ENCODE data around the gene TRMT61A.
"Not testable (repeated sequence)": the region's sequence is repeated elsewhere in the genome, so short reads cannot be mapped to it uniquely, and the experiment has no call there.

The TRMT61A gene

DNA sequence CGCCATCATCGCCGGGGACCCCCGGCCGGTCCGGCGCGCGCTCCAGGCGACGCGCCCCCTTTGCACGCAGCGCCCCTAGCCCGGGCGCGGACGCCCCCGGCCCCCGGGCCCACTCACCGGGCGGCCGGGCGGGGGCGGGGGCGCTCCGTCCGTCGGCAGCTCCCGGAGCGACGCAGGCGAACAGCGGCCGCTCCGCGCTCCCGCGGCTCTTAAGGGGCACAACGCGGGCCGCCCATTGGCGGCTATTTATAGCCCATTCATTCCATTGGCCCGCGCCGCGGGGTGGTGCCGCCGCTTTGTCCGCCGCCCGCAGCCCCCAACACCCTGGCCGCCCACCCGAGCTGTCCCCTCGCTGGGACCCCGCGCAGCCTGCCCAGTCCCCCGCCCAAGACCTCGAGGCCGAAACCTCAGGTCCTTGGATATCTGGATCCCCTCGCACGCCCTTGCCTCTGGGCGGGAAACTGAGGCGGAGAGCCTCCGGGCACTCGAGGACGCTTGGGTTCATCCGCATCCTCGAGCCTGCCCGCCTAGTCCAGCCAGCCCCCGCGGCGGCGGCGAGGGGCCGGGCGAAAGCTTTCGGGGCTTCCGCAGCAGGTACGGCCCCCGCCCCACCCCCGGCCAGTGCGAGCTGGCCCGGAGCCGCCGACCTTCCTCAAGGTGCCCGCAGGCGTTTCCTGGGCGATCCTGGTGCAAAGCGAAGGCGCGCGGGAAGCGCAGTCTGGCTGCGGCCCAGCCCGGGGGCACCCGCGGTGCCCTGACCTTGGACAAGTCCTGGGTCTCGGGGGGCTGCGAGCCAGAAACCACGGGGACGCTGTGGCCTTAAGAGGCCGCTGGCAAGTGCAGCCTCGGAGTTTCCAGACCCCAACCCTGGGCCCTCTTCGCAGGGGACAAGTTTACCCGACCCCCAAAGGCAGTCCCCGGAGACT, 6.1 kb upstream of the TRMT61A start, which contains the start of gene CKB:
Gene CKB (minus strand): TSS at position 182 of the 926 bp plus-strand sequence. CDS start 337 bp downstream, outside the sequence.
- peak within 1 kb of the TSS; percentile 44 for H3K4me3 ChIP-seq (ENCODE audit: low read length)
- no peak for TF ChIP-seq ZNF274 (IDR thresholded peaks at IDR 0.05; ENCODE audit: low read depth, low read length)

DNA sequence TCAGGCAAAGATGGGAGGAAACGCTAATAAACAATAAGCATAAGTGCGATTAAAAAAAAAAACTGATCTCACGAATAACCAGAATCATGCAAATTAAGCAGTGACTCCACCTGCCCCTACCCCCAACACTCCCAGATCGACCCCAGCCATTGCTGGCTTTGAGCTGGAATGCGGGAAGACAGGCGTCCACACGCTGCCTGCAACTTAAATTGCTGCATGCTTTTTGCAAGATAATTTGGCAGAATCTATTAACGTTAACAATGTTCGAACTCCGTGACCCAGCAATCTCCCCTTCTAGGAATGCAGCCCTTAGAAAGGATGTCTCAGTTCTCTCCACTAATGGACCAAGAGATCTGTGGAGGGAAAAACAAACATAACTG, 5.4 kb upstream of the TRMT61A start:
- H3K4me3 ChIP-seq (ENCODE audit: low read length): no peak overlapping the region

DNA sequence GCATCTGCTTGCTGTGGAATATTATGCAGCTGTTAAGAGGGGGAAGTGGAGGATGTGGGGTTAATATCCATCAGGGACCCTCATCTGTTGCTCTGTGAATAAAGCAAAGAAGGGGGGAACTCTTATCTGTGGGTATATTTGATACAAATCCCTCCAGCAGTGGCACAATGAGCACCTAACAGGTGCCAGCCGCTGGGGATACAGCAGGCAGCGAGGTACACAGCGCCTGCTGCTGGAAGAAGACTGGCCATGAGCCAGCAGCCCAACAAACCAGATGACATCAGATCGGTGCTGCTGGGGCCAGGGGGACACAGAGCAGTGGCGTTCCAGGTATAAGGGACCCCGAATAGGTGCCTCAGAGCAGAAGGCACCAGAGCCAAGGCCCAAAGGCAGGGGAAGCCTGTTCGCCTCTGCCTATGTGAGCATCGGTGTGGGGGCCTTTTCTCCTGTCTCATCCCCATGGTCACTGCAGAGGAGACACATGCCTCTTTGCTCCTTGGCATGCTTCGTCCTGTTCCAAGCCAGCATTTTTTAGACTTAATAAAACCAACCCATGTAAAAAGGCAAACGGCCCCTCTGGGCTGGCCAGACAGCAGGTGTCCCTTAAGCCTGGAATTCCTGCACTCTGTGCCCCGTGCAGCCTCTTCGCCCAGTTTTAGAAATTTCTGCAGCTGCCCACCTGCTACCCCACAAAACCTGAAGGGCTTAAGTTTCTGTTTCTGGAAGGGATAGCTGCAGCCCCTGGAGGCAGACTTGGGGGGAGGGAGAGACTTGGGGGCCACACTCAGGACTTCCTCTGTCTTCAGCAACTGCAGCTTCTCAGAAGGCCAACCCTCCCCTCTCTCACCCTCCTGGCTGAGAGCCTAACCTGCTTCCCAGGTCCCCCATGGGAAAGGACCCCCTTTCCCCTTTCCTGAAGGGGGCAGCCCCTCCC, 4.7 kb upstream of the TRMT61A start:
- TF ChIP-seq ZNF274 (IDR thresholded peaks at IDR 0.05; ENCODE audit: low read depth, low read length): no peak
- no peak overlapping the region for H3K4me3 ChIP-seq (ENCODE audit: low read length)

More for the DNA sequence above, 5.4 kb upstream of the TRMT61A start:
- TF ChIP-seq ZNF274 (IDR thresholded peaks at IDR 0.05; ENCODE audit: low read depth, low read length): no peak

DNA sequence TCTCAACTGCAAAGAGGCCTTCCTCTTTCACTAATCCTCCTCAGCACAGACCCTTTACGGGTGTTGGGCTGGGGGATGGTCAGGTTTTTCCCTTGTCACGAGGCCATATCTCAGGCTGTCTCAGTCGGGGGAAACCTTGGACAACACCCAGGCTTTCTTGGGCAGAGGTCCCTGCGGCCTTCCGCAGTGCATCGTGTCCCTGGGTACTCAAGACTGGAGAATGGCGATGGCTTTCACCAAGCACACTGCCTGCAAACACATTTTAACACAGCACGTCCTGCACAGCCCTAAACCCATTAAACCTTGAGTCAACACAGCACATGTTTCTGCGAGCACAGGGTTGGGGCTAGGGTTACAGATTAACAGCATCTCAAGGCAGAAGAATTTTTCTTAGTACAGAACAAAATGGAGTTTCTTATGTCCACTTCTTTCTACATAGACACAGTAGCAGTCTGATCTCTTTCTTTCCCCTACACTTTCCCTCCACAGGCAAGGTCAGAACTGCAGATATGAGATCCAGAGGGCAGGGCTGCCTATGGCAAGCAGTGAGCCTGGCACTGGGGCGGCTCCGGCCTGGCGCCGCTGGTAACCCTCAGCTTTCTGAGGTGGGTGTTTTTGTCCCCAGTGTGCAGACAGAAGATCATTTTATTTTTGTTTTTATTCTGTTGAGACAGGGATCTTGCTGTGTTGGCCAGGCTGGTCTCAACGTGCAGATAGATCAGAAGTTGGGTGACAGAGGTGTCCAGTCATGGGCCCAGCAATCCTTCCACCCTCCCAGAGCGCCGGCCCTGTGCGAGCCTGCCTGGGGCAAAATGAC, 3.4 kb upstream of the TRMT61A start:
- not testable (repeated sequence) for H3K4me3 ChIP-seq (ENCODE audit: low read length)

DNA sequence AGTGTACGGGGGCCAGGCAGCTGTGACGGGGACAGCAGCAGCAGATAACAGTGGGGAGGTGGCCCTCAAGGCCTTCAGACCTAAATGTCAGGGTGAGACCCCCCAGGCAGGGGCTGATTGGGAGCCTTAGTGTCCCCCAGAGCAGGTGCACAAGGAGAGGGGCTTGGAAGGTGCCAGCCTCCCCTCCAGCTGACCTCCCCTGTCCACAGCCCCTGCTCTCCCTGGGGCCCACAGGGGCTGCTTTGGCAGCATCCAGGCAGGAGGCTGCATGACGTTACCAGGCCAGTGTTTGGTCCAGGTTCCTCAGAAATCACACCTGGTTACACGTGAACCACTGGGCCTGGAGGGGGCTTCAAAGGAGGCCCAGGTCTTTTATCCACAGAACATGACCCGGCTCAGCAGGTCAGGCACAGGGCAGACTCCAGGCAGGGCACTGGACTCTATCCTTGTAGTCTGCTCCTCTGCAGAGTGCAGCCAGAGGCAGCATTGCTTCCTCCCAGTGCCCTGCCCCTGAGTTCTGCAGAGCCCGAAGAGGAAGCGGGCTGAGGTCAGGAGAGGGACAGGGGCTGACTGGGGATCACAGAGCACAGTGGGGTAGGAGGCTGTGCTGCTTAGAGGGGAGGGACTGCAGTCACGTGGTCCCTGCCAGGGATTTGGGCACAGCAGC, 2.6 kb upstream of the TRMT61A start:
- H3K4me3 ChIP-seq (ENCODE audit: low read length): no peak overlapping the region
- no peak for TF ChIP-seq ZNF274 (IDR thresholded peaks at IDR 0.05; ENCODE audit: low read depth, low read length)

DNA sequence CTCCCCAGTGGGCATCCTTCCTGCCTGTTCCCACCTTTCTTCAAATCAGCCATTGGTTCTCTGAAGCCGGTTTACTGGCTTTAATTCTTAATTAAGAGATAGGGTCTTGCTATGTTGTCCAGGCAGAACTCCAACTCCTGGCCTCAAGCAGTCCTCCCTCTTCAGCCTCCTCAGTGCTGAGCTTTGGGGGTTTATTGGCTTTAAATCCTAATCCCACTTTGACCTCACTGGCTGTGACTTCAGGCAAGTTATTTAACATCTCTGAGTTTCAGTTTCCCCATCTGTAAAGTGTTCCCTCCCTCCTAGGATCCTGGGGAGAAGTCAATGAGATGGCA, 2.1 kb upstream of the TRMT61A start:
- TF ChIP-seq ZNF274 (IDR thresholded peaks at IDR 0.05; ENCODE audit: low read depth, low read length): no peak
- H3K4me3 ChIP-seq (ENCODE audit: low read length): no peak overlapping the region

DNA sequence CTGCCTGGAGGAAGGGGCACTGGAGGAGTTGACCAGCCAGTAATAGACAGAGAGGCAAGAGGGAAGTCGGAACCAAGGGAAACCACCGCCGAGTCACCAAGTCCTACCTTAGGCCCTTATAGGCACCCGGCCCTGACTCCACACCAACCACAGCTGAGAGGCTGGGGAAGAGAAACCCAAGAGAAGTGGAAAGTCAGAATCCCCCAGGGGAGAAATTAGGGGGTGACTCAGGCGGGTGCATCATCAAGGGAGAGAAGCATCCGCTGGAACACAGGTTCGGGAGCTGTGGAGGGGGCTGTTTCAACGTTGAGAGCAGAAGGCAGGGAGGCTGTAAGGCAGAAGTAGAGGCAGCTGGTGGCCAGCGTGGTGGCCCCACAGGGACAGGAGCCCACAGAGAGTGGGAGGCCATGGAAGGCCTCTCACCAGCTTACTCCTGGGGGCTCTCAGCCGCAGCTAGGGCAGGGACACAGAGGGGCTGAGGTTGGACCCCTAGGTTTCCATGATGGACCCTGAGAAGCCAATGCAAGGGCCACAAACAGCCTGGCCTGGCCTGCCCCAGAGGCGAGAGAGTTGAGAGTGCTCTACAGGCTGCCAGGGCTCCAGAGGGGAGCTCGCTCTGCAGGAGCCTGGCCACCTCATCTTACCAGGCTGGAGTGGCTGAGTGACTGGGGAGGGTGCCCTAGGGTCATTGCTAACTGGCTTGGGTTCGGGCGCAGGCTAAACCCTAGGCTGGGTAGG, 1.4 kb upstream of the TRMT61A start:
- peak overlapping the region; percentile 83; the same call in 1 of the 2 replicates for H3K4me3 ChIP-seq (ENCODE audit: low read length)
- no peak for TF ChIP-seq ZNF274 (IDR thresholded peaks at IDR 0.05; ENCODE audit: low read depth, low read length)

DNA sequence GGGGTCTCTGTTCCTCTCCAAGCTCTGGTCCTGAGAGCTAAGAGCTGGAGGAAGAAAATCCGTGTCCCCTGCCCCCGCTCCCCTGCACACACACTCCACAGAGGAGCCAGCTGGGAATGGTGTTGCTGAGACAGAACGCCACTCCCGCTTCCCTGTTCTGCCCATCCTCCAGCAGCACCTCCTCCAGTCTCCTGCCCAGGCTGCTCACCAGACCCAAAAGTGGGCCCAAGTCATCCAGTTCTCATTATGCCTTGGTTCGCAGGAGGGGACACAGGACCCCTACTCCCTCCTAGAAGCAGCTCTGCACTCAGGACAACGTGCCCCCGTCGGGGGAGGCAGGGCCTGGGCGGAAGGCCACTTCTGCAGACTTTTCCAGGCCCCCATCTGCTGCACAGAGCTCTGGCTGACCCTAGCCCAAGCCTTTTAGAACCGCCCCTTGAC, 830 bp upstream of the TRMT61A start:
- no peak for TF ChIP-seq ZNF274 (IDR thresholded peaks at IDR 0.05; ENCODE audit: low read depth, low read length)
- peak overlapping the region; percentile 83; the same call in 1 of the 2 replicates for H3K4me3 ChIP-seq (ENCODE audit: low read length)

DNA sequence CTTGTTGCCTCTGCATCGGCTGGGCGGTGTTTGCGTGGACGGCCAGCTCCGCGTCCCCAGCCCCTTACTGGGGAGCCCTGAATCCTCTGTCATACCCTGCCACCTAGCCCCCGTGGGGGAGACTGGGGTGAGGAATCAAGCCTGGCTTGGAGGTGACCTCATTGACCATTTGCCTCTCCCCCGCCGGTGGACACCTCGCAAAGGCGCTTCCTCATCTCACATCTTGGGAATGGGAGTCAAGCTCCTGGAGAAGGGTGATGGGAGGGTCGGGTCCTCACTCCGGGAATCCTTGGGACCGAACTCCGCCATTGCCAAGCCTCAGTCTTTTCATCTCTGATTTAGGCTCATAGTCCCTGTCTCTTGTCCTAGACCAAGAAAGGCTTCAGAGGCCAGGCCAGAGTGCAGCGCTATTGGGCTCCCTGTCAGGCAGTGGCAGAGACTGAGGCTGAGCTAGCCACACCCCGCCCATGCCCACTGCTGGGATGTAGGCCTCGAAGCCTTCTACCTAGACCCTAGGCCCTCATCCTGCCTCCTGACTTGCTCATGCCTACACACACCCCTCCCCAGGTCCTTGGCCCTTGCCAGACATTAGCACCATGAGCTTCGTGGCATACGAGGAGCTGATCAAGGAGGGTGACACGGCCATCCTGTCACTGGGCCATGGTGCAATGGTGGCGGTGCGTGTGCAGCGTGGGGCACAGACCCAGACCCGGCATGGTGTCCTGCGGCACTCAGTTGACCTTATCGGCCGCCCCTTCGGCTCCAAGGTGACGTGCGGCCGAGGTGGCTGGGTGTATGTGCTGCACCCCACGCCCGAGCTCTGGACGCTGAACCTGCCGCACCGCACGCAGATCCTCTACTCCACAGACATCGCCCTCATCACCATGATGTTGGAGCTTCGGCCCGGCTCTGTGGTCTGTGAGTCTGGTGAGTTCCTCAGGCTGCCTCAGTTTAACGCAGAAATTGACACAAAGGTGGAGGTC, 678 bp downstream of the TRMT61A start:
- H3K4me3 ChIP-seq (ENCODE audit: low read length): peak overlapping the region; percentile 85
- TF ChIP-seq ZNF274 (IDR thresholded peaks at IDR 0.05; ENCODE audit: low read depth, low read length): no peak

DNA sequence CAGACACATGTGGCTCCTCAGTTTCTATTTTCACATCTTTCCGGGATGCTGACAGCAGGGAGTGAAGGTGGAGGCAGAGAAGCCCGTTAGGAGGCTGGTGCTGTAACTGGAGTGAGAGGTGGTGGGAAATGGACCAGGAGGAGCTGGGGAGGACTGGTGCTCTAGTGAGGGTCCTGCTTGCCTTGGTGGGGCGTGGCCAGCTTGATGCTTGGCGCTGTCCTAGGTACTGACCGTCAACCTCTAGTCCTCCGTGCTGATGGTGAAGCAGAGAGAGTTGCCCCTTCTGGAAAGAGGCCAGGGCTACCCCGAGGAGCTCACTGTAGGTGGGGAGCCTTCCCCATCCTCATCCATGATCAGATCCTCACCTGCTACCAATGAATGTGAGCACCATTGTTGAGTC, 1.4 kb downstream of the TRMT61A start:
- H3K4me3 ChIP-seq (ENCODE audit: low read length): peak overlapping the region; percentile 85; the same call in 1 of the 2 replicates
- TF ChIP-seq ZNF274 (IDR thresholded peaks at IDR 0.05; ENCODE audit: low read depth, low read length): no peak

DNA sequence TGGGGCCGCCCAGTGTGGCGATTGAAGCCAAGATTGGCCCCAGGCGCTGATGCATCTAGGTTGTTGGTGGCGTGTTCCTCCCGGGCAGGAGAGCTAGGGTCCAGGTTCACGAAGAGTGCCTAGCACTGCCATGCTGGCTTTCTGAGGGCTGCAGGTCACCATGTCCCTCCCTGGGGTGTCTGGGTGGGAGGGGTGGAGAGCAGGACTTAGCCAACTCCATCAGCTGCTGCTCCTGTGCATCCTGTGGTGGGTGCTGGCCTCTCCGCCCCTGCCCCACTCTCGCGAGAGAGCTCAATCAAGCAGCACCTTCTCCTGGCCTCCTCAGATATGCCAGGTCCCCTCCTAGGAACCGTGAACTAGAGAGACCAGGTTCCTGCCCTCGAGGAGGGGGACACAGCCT, 1.8 kb downstream of the TRMT61A start:
- H3K4me3 ChIP-seq (ENCODE audit: low read length): no peak overlapping the region
- TF ChIP-seq ZNF274 (IDR thresholded peaks at IDR 0.05; ENCODE audit: low read depth, low read length): no peak

All from GM08714 (cell line).